HL-60 (cell line): Measurements from ENCODE around the gene CCDC191.

Source experiments
- CTCF ChIP-seq: IDR thresholded peaks from one replicate; pipeline ENCODE4 v1.5.1; 2011; ENCODE audit warnings: low read length, control low read depth, inconsistent platforms; ENCODE audit not compliant: insufficient read depth
- GABPA ChIP-seq: IDR thresholded peaks from 2 replicates; pipeline ENCODE4 v1.6.1; 2012; ENCODE audit warnings: low read depth
- POLR2AphosphoS5 ChIP-seq: IDR thresholded peaks from 2 replicates; pipeline ENCODE4 v1.6.1; 2012; ENCODE audit warnings: low read depth
- REST ChIP-seq: IDR thresholded peaks from 2 replicates; pipeline ENCODE4 v1.6.1; 2012; ENCODE audit warnings: low read depth; ENCODE audit not compliant: insufficient replicate concordance
- SPI1 ChIP-seq: IDR thresholded peaks from 2 replicates; pipeline ENCODE4 v1.6.1; 2012; ENCODE audit warnings: low read depth, mild to moderate bottlenecking, borderline replicate concordance

GRCh38 chr3:114052216-114052615 lies 4.1 kb downstream of the CCDC191 start:
- TF ChIP-seq CTCF (no peak), POLR2AphosphoS5 (no peak), GABPA (no peak), SPI1 (no peak), REST (no peak)
